Activated CD4-positive, alpha-beta T cell treated with anti-CD3 and anti-CD28 coated beads, Interleukin-2, amount 50 U/mL, for 16 hours (primary cell): ENCODE measurements around the gene PDZD8.

Experiments
- DNase-seq: peaks from one replicate; pipeline ENCODE4 v3.0.0-alpha.2; 2020

The PDZD8 gene, protein sequence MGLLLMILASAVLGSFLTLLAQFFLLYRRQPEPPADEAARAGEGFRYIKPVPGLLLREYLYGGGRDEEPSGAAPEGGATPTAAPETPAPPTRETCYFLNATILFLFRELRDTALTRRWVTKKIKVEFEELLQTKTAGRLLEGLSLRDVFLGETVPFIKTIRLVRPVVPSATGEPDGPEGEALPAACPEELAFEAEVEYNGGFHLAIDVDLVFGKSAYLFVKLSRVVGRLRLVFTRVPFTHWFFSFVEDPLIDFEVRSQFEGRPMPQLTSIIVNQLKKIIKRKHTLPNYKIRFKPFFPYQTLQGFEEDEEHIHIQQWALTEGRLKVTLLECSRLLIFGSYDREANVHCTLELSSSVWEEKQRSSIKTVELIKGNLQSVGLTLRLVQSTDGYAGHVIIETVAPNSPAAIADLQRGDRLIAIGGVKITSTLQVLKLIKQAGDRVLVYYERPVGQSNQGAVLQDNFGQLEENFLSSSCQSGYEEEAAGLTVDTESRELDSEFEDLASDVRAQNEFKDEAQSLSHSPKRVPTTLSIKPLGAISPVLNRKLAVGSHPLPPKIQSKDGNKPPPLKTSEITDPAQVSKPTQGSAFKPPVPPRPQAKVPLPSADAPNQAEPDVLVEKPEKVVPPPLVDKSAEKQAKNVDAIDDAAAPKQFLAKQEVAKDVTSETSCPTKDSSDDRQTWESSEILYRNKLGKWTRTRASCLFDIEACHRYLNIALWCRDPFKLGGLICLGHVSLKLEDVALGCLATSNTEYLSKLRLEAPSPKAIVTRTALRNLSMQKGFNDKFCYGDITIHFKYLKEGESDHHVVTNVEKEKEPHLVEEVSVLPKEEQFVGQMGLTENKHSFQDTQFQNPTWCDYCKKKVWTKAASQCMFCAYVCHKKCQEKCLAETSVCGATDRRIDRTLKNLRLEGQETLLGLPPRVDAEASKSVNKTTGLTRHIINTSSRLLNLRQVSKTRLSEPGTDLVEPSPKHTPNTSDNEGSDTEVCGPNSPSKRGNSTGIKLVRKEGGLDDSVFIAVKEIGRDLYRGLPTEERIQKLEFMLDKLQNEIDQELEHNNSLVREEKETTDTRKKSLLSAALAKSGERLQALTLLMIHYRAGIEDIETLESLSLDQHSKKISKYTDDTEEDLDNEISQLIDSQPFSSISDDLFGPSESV

DNA sequence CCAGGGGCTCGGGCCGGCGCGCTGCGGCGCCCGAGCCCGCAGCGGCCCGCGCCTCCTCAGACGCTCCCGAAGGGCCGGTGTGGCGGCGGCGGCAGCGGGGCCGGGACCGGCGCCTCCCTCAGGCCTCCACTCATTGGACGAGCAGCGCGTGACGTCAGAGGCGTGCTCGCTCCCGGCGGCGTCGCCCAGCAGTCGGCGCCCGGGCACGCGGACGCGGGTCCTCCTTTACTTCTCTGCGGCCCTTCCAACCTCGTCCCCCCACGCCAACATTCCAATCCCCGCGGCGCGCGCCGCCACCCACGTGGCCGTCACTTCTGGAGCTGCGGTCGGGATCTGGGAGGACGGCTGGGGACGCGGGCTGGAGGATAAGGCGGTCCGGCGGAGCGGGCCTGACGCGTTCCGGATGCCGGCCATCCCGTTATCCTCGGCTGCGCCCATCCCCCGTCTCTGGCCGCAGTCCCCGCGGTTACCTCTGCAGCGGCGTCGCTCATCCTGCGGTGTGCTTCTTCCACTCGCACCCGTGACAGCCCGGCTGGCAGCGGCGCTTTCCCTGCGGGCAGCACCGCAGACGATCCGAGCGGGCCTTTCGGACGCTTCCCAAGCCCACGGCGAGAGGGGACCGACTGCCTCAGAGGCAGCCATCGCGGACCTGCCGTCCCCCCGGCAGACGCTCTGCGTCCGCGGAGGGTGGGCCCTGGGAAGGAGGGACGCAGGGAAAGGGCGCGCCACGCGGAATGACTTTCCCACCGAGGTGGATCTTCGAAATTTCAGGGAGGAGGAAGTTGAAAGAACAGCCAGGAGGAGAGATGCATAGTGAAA is at the start of gene PDZD8:
Gene PDZD8 (minus strand): TSS at position 81 of the 819 bp plus-strand sequence. CDS start 213 bp downstream, outside the sequence.
- DNase-seq: peak; percentile 91

DNA sequence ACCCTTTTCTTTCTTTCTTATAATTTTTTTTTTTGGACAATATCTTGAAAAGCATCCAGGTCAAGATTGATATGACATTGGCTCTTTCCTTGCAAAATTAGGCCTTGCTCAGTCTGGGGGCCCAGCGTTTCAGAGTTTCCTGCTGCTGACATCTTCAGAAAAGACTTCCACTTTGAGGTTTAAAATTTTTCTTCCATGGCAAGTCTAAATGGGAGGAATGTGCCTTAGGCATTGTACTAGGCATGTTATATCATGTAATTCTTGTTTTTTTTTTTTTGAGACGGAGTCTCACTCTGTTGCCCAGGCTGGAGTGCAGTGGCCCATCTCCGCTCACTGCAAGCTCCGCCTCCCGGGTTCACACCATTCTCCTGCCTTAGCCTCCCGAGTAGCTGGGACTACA is 48.9 kb upstream of the PDZD8 start:
- no peak for DNase-seq

DNA sequence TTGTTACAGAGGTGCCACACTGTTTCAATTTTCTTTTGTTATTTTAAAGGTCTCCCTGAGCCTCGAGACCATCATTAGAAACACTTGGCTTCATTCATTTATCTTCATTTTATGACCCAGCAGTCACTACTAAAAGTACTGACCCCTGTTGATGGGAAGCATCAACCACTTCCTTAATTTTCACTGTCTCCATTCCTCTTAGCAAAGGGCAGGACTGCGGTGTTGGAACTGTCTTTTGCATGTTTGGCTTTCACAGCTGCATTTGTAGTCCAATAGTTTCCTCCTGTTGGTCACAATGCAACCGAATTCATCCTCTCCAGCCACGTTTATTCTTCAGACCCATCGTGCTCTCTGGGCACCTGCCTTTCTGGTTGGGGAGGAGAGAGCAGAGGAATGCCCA is 46.7 kb upstream of the PDZD8 start:
- no peak for DNase-seq

DNA sequence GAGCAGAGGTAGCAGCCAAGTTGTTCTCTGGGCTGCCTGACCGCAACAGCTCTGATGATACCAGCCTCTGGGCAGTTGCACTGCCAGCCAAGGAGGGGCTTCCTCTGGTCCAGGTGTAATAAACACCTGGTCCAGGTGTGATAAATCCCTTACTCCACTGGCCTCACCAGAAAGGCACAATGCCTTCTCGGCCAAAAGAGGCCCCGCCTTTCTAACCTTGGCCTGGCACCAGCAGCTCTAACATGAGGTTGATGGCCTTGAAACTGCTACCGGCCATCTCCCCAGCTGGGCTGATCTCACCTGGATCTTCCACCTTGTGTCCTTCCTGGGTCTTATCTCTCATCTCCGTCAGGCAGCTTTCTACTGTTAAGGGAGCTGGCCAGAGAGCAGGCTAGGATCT is 45.5 kb upstream of the PDZD8 start:
- DNase-seq: no peak

DNA sequence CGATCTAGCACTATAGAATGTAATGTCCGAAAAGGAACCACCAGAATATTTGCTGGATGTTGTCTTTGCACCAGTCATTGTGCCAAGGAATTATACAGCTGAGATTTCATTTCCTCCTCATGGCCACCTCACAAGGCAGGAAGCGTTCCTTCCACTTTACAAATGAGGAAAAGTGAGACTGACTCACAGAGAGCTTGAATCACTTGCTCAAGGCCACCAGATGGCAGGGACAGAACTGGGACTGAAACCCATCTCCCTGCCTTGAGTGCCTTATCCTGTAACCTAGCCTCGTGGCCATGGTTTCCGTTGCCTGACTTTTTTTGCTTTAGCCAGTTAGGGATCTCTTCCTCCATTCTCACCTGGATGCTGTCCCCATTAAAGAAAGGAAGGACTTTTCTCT is 44.7 kb upstream of the PDZD8 start:
- no peak for DNase-seq

DNA sequence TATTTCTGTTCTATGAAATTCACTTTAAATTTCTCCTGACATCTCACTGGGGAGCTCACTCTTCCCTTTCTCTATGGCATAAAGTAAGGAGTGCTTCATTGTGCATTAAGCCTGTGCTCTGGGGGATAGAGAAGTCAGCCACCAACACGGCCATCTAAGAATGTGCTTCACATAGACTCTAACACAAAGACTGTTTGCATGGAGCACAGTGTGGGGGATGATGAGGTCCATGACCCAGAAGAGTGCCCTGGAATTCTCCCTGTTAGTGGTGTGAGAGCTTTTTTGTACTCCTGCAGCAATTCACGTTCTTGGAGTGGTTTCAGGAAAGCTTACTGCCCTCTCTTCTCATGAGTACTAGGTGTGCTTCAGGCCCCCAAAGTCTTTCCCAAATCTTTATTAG is 43.9 kb upstream of the PDZD8 start:
- no peak for DNase-seq

DNA sequence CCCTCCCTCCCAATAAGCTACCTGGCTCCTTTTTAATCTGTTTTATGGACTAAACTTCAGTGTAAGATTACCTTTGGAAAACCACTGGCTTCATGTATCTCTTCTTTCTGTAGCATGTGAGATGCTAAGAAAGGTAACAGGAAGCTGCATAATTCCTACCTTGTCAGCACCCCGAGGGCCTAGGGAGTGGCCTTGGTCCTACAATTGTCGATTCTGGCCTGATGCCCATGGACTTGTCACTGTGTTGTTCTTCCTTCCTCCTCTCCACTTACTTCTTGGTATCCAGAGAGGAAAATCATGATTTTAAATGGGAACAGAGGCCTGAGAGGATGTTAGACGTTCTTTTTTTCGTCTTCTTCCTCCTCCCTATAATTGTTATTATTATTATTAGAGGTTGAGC is 42.9 kb upstream of the PDZD8 start:
- DNase-seq: no peak

DNA sequence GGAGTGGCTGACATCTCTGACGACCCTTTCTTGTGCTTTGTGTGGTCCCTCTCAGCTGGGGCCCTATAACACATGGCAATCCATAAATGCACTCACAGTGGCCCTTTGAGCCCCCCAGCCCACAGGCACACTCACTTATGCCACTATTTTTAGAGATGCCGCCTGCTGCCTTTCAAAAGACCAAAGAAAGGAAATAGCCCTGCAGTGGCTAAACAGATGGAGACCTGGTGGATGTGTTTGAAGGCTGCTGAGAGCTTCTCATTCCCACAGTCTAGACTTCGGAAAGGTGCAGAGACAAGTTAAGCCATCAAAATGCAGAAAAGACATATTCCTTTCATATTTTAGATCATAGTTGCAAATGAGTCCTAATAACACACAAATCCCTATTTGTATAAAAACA is 42.0 kb upstream of the PDZD8 start:
- no peak for DNase-seq

DNA sequence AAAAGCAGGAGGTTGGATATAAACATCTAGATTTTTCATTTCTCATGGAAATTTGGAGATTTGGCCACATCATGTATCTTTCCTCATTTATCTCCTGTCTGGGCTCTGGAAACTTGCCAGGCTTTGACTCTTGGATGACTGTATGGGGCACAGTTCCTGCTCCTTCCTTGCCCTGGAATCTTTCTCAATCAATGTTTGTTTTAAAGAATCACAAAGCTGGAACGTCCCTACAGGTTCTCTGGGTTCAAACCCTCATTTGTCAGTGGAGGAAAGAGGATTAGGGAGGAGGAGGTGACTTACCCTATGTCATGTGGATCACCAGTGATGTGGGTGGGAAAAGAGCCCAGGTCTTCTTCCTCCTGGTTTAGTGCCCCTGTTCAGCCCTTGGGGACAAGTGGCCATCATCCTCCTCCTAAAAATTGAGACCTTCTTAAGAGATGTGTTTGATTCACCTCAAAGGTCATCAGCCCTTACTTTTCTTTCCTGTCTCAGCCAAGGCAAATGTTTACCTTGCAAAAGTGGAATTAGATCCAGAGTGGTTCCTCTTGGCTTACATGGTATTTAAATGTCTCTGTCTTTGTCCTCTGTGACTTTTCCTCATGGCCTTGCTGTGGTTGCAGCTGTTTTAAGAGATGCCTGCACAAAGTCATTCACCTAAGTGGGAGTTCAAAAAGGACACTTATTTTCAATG is 38.8 kb upstream of the PDZD8 start:
- DNase-seq: no peak

DNA sequence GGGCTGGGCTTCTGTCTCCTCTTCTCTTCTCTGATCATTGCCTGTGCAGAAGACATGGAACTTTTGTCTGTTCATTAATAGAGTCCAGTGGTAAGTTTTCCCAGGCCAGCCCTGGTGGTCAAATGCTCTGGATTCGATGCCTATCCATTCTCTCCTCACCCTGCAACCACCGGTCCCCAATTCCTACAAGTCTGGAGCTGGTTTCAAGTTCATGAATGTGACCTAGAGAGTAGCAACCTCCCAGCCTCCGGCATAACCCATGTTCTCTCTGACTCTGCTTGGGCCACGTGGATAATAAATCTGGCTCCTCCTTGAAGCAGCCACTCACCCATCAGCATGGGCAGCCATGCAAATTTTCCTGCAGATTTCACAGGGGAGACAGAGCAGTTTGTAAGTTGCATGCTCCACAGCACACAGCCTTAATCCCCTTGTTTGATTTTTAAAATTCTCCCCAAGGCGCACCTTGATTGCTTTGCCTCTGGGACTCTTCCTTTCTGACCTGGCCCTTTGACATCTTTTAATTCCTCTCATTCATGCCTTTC is 37.3 kb upstream of the PDZD8 start:
- DNase-seq: no peak

DNA sequence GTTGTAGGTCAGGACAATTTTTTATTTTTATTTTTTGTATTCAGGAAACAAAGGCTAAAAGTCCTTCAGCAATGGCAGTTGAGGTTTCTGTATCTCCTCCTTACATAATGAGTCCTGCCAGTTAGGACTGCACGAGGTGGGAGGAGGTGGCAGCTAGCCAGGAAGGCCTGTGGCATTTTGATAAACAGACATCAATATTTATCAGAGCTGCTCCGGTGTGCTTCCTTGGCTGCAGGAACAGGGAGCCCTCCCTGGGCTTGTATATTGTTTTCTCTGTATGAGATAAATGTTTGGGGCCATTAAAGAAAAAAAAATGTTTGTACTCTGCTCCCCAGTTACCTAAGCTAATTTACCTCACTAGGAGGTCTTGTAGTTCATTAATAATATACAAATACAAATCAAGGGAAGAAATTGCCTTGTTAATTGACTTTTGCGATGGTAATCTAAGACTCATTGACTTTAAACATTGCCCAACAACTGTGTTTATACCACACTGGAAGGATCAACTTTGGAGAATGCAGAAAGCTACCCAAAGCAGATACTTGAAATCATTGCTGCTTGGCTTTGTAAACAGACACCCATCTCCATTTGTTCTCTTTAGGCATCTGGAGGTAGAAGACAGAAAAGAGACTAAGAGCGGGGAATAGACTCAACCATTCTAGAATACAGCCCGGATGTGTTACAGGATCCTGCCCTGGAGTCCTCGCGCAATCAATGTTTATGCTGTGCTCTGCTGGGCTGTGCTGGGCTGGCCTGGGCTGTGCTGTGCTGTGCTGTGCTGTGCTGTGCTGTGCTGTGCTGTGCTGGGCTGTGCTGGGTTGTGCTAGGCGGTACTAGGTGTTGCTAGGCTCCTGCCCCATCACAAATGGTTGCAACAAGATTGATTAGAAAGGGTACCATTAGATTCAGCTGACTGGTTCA is 36.5 kb upstream of the PDZD8 start:
- DNase-seq: no peak

DNA sequence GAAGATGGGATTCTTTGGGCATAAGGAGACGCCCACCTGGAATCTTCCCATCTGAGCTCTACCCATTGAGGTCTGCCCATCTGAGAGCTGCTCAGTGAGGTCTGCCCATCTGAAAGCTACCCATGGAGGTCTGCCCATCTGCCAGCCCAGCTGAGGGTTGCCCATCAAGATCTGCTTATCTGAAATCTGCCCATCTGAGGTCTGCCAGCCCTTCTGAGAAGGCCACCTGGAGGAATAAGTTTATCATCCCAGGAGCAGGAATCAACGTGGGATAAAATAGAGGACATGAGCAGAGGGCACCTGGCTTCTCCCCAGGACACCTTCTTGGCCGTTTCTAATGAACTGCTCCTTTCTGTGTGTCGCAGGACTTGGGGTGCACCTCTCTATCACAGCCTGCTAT is 35.3 kb upstream of the PDZD8 start:
- DNase-seq: no peak

DNA sequence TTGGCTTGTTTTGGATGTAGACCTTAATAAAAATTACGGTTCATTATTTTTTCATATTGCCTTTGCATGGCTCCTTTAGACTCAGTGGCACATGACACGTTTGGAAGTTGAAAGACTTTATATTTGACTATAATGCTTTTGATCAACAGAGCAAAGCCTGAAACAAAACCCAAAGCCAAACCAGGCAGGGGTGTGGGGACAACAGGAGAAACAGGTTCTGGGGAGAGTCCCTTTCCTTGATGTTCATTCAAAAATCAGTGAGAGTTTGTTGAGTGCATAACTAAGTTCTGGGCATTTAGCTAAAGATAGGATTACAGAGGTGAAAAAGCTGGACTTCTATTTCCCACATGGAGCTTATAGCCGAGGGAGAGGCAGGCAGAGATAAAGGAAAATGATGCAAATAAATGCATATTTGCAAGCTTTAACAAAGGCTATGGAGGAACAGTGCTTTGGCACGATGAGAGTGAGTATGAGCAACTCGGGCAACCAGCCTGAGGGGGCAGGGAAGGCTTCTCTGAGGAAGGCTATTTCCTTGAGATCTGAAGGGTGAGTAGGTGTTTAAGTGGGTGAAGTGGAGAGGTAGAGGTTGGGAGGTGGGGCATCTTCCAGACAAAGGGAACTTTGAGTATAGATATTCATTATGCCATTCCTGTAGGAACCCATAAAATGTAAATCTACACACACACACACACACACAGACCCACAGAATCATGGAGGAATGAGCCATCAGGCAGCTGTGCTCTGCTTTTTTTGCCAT is 34.5 kb upstream of the PDZD8 start:
- no peak for DNase-seq

DNA sequence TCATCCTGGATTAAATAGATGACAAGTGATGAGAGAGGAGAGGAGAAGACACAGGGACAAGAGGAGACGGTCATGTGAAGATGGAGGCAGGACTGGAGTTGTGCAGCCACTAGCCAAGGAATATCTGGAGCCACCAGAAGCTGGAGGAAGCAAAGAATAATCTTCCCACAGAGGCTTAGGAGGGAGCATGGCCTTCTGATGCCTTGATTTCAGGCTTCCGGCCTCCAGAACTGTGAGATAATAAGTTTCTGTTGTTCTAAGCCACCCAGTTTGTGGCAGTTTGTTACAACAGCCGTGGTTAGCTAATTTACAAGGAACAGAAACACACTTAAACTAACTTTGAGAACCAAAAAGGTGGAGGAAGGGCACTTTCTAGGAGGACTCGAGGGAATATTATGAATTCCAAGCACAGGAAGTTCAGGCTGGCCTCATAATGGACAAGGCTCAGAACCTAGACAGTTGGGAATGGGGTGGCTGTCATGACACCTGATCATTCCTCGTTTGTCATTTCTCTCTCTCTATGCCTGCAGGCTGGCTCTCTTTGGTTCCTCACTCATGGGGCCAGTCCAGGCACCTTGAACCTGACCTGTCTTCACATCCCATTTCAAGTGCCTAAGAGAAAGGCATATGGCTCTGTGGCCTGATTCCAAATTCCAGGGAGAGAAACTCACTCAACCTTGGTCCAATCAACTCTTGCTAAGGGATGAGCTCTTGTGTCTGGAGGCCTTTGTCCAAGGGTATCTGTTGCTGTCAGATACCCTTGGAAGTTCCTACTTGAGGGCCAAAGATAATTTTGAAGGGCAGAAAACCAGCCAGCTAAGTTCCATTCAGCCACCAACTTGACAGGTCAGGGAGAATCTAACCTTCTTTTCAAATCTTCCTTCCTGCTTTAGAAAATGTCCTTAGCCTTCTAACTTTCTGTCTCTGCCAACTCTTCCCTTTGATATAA is 33.5 kb upstream of the PDZD8 start:
- no peak for DNase-seq

DNA sequence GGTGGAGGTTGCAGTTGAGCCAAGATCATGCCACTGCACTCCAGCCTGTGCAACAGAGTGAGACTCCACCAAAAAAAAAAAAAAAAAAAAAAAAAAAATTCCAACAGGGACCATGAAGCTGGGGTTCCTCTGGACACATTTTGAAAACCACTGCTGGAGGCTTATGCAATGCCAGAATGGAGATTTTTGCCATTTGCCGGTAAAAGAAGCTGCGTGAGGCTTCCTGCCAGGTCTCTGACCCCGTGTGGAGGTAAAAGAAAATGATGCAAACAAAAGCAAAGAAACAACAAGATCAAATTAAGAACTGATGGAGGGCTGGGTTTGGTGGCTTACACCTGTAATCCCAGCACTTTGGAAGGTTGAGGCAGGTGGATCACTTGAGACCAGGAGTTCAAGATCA is 30.5 kb upstream of the PDZD8 start:
- no peak for DNase-seq

DNA sequence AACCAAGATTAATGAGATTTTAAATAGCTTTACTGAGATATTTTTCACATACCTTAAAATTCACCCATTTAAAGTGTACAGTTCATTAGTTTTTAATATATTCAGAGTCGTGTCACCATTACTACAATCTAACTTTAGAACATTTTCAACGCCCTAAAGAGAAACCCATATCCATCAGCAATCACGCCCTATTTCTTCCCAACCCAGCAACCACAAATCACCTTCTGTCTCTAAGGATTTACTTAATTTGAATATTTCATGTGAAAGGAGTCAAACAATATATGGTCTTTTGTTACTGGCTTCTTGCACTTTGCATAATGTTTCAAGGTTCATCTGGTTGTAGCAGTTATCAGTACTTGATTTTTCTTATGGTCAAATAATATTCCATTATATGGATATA is 25.1 kb upstream of the PDZD8 start:
- no peak for DNase-seq

DNA sequence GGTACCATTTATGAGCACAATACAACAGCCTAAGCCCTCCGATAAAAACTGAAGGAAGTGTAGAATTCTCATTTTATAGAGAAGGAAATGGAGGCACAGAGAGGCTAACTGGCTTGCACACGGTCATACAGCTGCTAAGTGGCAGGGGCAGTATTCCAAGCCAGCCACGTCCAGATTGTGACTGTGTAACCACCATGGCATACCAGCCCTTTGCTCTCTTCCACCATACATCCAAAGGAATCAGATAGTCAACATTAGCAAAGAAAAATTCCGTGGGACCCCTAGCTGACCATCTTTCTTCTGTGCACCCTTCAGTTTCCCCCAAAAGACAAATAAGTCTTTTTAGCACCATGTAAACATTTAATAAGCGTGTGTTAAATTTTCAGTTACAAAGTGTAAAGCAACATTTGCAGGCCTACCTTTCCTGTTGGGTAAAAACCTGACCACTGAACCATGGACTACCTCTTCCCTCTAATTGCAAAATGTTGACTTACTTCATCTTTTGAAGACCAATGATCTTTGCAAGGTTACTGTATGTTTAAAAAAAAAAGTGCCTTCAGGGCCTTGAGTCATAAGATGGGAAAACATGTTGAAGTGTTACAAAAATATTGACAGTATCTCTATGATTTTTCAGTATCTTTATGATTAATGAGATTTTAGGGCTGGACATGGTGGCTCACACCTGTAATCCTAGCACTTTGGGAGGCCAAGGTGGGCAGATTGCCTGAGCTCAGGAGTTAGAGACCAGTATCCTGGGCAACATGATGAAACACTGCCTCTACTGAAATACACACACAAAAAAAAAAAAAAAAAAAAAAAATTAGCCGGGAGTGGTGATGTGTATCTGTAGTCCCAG is 24.3 kb upstream of the PDZD8 start:
- DNase-seq: no peak

DNA sequence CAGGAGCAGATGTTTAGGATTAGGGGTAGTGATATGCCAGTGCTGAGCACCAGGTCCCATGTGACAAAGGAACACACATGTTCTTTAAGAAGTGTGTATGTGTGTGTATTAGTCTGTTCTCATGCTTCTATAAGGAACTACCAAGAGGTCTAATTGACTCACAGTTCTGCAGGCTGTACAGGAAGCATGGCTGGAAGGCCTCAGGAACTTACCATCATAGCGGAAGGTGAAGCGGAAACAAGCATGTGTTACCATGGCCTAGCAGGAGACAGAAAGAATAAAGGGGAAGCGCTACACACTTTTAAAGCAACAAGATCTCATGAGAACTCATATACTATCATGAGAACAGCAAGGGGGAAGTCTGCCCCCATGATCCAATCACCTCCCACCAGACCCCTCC is 22.8 kb upstream of the PDZD8 start:
- no peak for DNase-seq
